K562 (cell line): ENCODE data around the gene AMPD1. TPM values are rescaled to one million over a fixed set of nuclear protein-coding genes. Genes with fewer than 3 reads are reported as not detected.

Source experiments
- ATAC-seq: fragments of 200-7000 bp; cut with Tn5 transposase; 3 replicates; pipeline ENCODE4 v1.9.1; 2020; ENCODE audit warnings: moderate library complexity
- BruUV-seq: library from RNA; stranded (reverse); fragments of 400-500 nt; replicated peaks from 2 replicates; lab custom pipeline; 2021; lab: Mats Ljungman, UMichigan
- CTCF ChIA-PET: fragments of 300-600 bp; formaldehyde crosslinking; extraction: SDS; loops from one replicate; lab custom pipeline; 2021; ENCODE audit warnings: low intra/inter-chr PET ratio; lab: Yijun Ruan, JAX
- POLR2A ChIA-PET: fragments of 300-600, 350-650 bp; sonication (Branson Sonifier 250); formaldehyde crosslinking; extraction: SDS; loops from one replicate; lab custom pipeline; 2021; ENCODE audit warnings: antibody characterized with exemption, inconsistent platforms; lab: Yijun Ruan, JAX
- DNase-seq, 4 experiments: peaks; one replicate each; pipeline versions ENCODE4 v3.0.0 to v3.0.0-alpha.2; 2011 to 2018; ENCODE audit warnings: low spot score in 3 of 4, mixed read lengths in 3 of 4; ENCODE audit errors: extremely low read depth in 1 of 4
- FAIRE-seq: peaks from 2 replicates; lab custom pipeline; 2011; peaks lifted over from hg19 to GRCh38; lab: Jason Lieb, UNC
- H2AFZ ChIP-seq: 2 replicates; pipeline ENCODE4 v1.6.0; 2011; ENCODE audit warnings: low read depth, low read length, control low read depth, inconsistent platforms
- H3K27ac ChIP-seq: fragments of 200-600 bp; 3 replicates; pipeline ENCODE4 v1.8.0; 2011; ENCODE audit warnings: low read depth, mild to moderate bottlenecking, control low read depth, inconsistent platforms, low read length, moderate library complexity, mixed read lengths; ENCODE audit errors: extremely low read depth
- H3K27me3 ChIP-seq, 2 experiments: fragments of 300-600 bp in 1 of 2; 2 replicates in 1 of 2; 3 replicates in 1 of 2; pipeline versions ENCODE4 v1.6.0 to v1.8.0; 2011; ENCODE audit warnings: inconsistent platforms in 2 of 2, low read length in 2 of 2, mild to moderate bottlenecking in 1 of 2, mixed read lengths in 1 of 2, moderate library complexity in 1 of 2; ENCODE audit not compliant: control insufficient read depth in 2 of 2, insufficient read depth in 2 of 2
- H3K36me3 ChIP-seq: fragments of 300-600 bp; 3 replicates; pipeline ENCODE4 v1.8.0; 2011; ENCODE audit warnings: mild to moderate bottlenecking, low read length, inconsistent platforms; ENCODE audit not compliant: control insufficient read depth, insufficient read depth
- H3K4me1 ChIP-seq, 2 experiments: fragments of 200-600 bp in 1 of 2; replicated peaks in 1 of 2; 2 replicates in 1 of 2; 3 replicates in 1 of 2; pipeline versions ENCODE4 v1.5.1 to v1.8.0; 2011; ENCODE audit warnings: inconsistent platforms in 2 of 2, low read length in 2 of 2, mild to moderate bottlenecking in 1 of 2, mixed read lengths in 1 of 2, moderate library complexity in 1 of 2; ENCODE audit not compliant: control insufficient read depth in 2 of 2, insufficient read depth in 2 of 2
- H3K4me2 ChIP-seq: 2 replicates; pipeline ENCODE4 v1.6.1; 2011; ENCODE audit warnings: low read length, control low read depth, inconsistent platforms, mixed read lengths; ENCODE audit not compliant: insufficient read depth
- H3K4me3 ChIP-seq: fragments of 200-600 bp; sonication (generic), shearing (Covaris generic); 2 replicates; pipeline ENCODE4 v1.5.1; 2016; ENCODE audit warnings: control low read depth, inconsistent platforms
- H3K79me2 ChIP-seq: fragments of 200-600 bp; 3 replicates; pipeline ENCODE4 v1.8.0; 2011; ENCODE audit warnings: low read length, inconsistent platforms; ENCODE audit not compliant: control insufficient read depth, insufficient read depth
- H3K9ac ChIP-seq, 2 experiments: 2 replicates each; pipeline versions ENCODE4 v1.6.0 to v1.6.1; 2011; ENCODE audit warnings: low read depth in 2 of 2, low read length in 2 of 2, control low read depth in 1 of 2, inconsistent platforms in 1 of 2, mild to moderate bottlenecking in 1 of 2, mixed read lengths in 1 of 2; ENCODE audit not compliant: insufficient read depth in 1 of 2
- H3K9me1 ChIP-seq: one replicate; pipeline ENCODE4 v1.6.0; 2011; ENCODE audit warnings: inconsistent platforms, mild to moderate bottlenecking, low read length, moderate library complexity; ENCODE audit not compliant: control insufficient read depth, insufficient read depth
- H3K9me3 ChIP-seq: replicated peaks from 2 replicates; pipeline ENCODE4 v1.5.1; 2011; ENCODE audit warnings: low read depth, low read length, inconsistent platforms; ENCODE audit not compliant: control insufficient read depth, insufficient read depth
- H4K20me1 ChIP-seq: replicated peaks from 2 replicates; pipeline ENCODE4 v1.6.1; 2011; ENCODE audit warnings: low read length, inconsistent platforms, mixed read lengths; ENCODE audit not compliant: control insufficient read depth, insufficient read depth
- CXXC5 ChIP-seq: fragments of 250-450 bp; sonication (Bioruptor Pico); IDR thresholded peaks from 2 replicates; pipeline ENCODE4 v1.8.0; 2022; ENCODE audit warnings: inconsistent platforms, mild to moderate bottlenecking, moderate library complexity
- GTF2E2 ChIP-seq: fragments of 200-800 bp; sonication (Bioruptor generic); IDR thresholded peaks from 2 replicates; pipeline ENCODE4 v1.6.1; 2016; ENCODE audit warnings: missing genetic modification characterization, missing compliant biosample characterization
- HSF4 ChIP-seq: fragments of 250-450 bp; sonication (Bioruptor Pico); IDR thresholded peaks from 2 replicates; pipeline ENCODE4 v2.1.2; 2022; ENCODE audit warnings: mild to moderate bottlenecking, moderate library complexity, borderline replicate concordance
- PHF20 ChIP-seq: fragments of 450-650 bp; IDR thresholded peaks from 2 replicates; pipeline ENCODE4 v1.6.1; 2018; ENCODE audit not compliant: partially characterized antibody
- POLR2AphosphoS5 ChIP-seq: IDR thresholded peaks from 2 replicates; pipeline ENCODE4 v1.6.1; 2011; ENCODE audit warnings: mild to moderate bottlenecking, low read depth, low read length, moderate library complexity; ENCODE audit not compliant: control insufficient read depth, insufficient read depth
- PRPF4 ChIP-seq: fragments of 200-400 bp; formaldehyde crosslinking; IDR thresholded peaks from one replicate; pipeline ENCODE4 v1.6.1; 2017; ENCODE audit warnings: low read length, low read depth, mild to moderate bottlenecking; ENCODE audit not compliant: insufficient read depth, poor library complexity, severe bottlenecking
- RB1 ChIP-seq: fragments of 450-650 bp; IDR thresholded peaks from 2 replicates; pipeline ENCODE4 v1.6.1; 2017; ENCODE audit warnings: low read depth, mild to moderate bottlenecking
- THRAP3 ChIP-seq: fragments of 450-650 bp; IDR thresholded peaks from 2 replicates; pipeline ENCODE4 v1.6.1; 2016; ENCODE audit warnings: mild to moderate bottlenecking, inconsistent platforms, borderline replicate concordance
- ZNF324 ChIP-seq: fragments of 250-450 bp; sonication (Bioruptor Pico); IDR thresholded peaks from 2 replicates; pipeline ENCODE4 v1.4.0; 2020; ENCODE audit warnings: mild to moderate bottlenecking
- WGBS: fragments of 100-300 bp; shearing (Covaris generic); methylation state at CpG from one replicate; pipeline ENCODE4 v1.1.6; 2016; ENCODE audit warnings: low coverage, mixed read lengths; ENCODE audit not compliant: insufficient coverage; ENCODE audit errors: missing lambda C conversion rate; 5-methylcytosine and 5-hydroxymethylcytosine counted together
- in situ Hi-C: fragments of 300-500 bp; cut with MboI; formaldehyde crosslinking; loops from 4 replicates; pipeline ENCODE4 v1.15.0; 2018; ENCODE audit warnings: inconsistent platforms, mixed read lengths
- intact Hi-C: fragments of 100-400 bp; cut with micrococcal nuclease; formaldehyde crosslinking; loops from 2 replicates; pipeline ENCODE4 v1.14.2; 2022
- polyA plus RNA-seq, 8 experiments: library from polyadenylated mRNA; depleted of rRNA in 4 of 8; stranded (reverse) in 5 of 8; unstranded in 3 of 8; fragments of >200 nt; fragmentation: Nextera tagmentation in 2 of 8; fragmentation: Illumina TruSeq in 1 of 8; extraction: Ambion mirVana in 2 of 8; extraction: Trizol in 1 of 8; gene quantifications; 2 replicates each; pipeline versions ENCODE4 v1.2.1 to v1.2.3, GENCODE V29; 2011 to 2014; ENCODE audit warnings: inconsistent platforms in 1 of 8, missing spikeins in 1 of 8
- total RNA-seq, 7 experiments: library from RNA; depleted of rRNA in 6 of 7; stranded (reverse); fragments of >200 nt in 6 of 7; fragmentation: Illumina TruSeq in 2 of 7; extraction: Trizol in 2 of 7; gene quantifications; 2 replicates each; pipeline versions ENCODE4 v1.2.1 to v1.2.3, GENCODE V29; 2011 to 2021; ENCODE audit warnings: low replicate concordance in 1 of 7
- TF ChIP-seq, protein P1 (sequence below): fragments of 250-450 bp; sonication (Bioruptor Pico); IDR thresholded peaks from 2 replicates; pipeline ENCODE4 v1.8.0; 2022; ENCODE audit warnings: inconsistent platforms, mild to moderate bottlenecking, moderate library complexity, borderline replicate concordance
- TF ChIP-seq, protein P2 (sequence below): fragments of 450-650 bp; formaldehyde crosslinking; conservative IDR thresholded peaks from 2 replicates; pipeline ENCODE4 v1.4.0; 2022; ENCODE audit warnings: mild to moderate bottlenecking, missing genetic modification characterization
- TF ChIP-seq, protein P3 (sequence below): fragments of 450-650 bp; conservative IDR thresholded peaks from 2 replicates; pipeline ENCODE4 v1.6.1; 2016; ENCODE audit warnings: missing genetic modification characterization, low read depth, mild to moderate bottlenecking, missing compliant biosample characterization, moderate library complexity
- TF ChIP-seq, protein P4 (sequence below): IDR thresholded peaks from 2 replicates; pipeline ENCODE4 v1.6.1; 2012; ENCODE audit warnings: low read depth, low read length, improper control_type of control experiment, borderline replicate concordance
- TF ChIP-seq, protein P5 (sequence below): fragments of 450-650 bp; IDR thresholded peaks from 2 replicates; pipeline ENCODE4 v1.7.0; 2016; ENCODE audit warnings: borderline replicate concordance

The AMPD1 gene
- total and polyA plus RNA-seq, 9 of the 15 experiments (the other 6 are each of a cell fraction or from before 2014, with no cell fraction given) = 0.04 to 0.17 TPM; not detected in 7

DNA sequence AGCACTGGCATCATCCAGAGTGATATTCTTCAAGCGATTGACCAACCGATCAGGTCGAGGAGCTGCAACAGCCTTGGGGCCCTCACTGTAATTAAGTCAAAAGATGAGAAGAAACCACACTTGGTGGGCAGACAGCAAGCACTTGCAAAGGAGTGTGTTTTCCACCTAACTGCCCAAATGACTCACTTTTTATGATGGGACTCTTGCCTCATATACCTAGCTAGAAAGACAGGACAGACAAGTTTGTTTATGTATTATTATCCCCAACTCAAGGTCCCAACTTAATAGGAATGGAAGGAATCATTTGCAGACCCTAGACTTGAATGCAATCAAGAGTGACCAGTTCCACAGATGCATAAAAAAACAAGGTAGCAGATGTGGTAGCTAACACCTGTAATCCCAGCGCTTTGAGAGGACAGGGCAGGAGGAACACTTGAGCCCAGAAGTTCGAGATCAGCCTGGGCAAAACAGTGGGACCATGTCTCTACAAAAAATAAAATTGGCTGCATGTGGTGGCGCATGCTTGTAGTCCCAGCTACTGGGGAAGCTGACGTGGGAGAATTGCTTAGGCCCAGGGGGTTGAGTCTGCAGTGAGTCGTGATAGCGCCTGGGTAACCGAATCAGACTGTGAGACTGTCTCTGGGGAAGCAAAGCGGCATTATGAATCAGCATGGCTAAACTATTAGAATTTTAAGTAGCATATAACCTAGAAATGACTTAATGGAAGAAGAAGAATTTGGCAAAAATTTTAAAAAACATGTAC lies 23.5 kb upstream of the AMPD1 start:
- no peak for FAIRE-seq
- H3K36me3 ChIP-seq = peaks cover 87% of the 10 kb centered on the region
- H3K27me3 ChIP-seq = no peaks in the 10 kb centered on the region
- in situ Hi-C loops (no loop called here), intact Hi-C loops (no loop called here)
- no peak overlapping the region for H3K9ac ChIP-seq
- H3K79me2 ChIP-seq = peaks cover 26% of the 10 kb centered on the region
- ChIA-PET CTCF (no interaction called here), POLR2A (no interaction called here)
- no peak overlapping the region for H3K4me3 ChIP-seq
- H3K27ac ChIP-seq = no peak overlapping the region
- BruUV-seq = no TSS peak
- no peak overlapping the region for H2AFZ ChIP-seq
- H3K4me2 ChIP-seq = no peak overlapping the region
- H3K9me1 ChIP-seq = no peaks in the 10 kb centered on the region
- H3K4me1 ChIP-seq = peaks cover 0 to 9% of the 10 kb centered on the region in 2 experiments; a peak in 2 of 5 replicates
- H3K9me3 ChIP-seq = no peaks in the 10 kb centered on the region
- DNase-seq = no peak
- 95% methylated on average over 11 of the region's 11 CpGs for WGBS
- ATAC-seq = no peak
- no peaks in the 10 kb centered on the region for H4K20me1 ChIP-seq
- TF ChIP-seq, protein P1, sequence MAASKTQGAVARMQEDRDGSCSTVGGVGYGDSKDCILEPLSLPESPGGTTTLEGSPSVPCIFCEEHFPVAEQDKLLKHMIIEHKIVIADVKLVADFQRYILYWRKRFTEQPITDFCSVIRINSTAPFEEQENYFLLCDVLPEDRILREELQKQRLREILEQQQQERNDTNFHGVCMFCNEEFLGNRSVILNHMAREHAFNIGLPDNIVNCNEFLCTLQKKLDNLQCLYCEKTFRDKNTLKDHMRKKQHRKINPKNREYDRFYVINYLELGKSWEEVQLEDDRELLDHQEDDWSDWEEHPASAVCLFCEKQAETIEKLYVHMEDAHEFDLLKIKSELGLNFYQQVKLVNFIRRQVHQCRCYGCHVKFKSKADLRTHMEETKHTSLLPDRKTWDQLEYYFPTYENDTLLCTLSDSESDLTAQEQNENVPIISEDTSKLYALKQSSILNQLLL (CRISPR knock-in tag) = no peak
- TF ChIP-seq THRAP3 = no peak
- no peak for TF ChIP-seq HSF4 (CRISPR knock-in tag)
- TF ChIP-seq PHF20 = no peak
- no peak for TF ChIP-seq ZNF324 (CRISPR knock-in tag)
- TF ChIP-seq GTF2E2 (tag) = no peak
- no peak for TF ChIP-seq CXXC5 (CRISPR knock-in tag)
- TF ChIP-seq, protein P2, sequence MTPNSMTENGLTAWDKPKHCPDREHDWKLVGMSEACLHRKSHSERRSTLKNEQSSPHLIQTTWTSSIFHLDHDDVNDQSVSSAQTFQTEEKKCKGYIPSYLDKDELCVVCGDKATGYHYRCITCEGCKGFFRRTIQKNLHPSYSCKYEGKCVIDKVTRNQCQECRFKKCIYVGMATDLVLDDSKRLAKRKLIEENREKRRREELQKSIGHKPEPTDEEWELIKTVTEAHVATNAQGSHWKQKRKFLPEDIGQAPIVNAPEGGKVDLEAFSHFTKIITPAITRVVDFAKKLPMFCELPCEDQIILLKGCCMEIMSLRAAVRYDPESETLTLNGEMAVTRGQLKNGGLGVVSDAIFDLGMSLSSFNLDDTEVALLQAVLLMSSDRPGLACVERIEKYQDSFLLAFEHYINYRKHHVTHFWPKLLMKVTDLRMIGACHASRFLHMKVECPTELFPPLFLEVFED = no peak
- TF ChIP-seq PRPF4 = no peak
- TF ChIP-seq RB1 = no peak
- TF ChIP-seq, protein P3, sequence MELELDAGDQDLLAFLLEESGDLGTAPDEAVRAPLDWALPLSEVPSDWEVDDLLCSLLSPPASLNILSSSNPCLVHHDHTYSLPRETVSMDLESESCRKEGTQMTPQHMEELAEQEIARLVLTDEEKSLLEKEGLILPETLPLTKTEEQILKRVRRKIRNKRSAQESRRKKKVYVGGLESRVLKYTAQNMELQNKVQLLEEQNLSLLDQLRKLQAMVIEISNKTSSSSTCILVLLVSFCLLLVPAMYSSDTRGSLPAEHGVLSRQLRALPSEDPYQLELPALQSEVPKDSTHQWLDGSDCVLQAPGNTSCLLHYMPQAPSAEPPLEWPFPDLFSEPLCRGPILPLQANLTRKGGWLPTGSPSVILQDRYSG (tag) = no peak
- TF ChIP-seq POLR2AphosphoS5 = no peak
- TF ChIP-seq, protein P4, sequence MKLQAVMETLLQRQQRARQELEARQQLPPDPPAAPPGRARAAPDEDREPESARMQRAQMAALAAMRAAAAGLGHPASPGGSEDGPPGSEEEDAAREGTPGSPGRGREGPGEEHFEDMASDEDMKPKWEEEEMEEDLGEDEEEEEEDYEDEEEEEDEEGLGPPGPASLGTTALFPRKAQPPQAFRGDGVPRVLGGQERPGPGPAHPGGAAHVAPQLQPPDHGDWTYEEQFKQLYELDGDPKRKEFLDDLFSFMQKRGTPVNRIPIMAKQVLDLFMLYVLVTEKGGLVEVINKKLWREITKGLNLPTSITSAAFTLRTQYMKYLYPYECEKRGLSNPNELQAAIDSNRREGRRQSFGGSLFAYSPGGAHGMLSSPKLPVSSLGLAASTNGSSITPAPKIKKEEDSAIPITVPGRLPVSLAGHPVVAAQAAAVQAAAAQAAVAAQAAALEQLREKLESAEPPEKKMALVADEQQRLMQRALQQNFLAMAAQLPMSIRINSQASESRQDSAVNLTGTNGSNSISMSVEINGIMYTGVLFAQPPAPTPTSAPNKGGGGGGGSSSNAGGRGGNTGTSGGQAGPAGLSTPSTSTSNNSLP = no peak
- TF ChIP-seq, protein P5, sequence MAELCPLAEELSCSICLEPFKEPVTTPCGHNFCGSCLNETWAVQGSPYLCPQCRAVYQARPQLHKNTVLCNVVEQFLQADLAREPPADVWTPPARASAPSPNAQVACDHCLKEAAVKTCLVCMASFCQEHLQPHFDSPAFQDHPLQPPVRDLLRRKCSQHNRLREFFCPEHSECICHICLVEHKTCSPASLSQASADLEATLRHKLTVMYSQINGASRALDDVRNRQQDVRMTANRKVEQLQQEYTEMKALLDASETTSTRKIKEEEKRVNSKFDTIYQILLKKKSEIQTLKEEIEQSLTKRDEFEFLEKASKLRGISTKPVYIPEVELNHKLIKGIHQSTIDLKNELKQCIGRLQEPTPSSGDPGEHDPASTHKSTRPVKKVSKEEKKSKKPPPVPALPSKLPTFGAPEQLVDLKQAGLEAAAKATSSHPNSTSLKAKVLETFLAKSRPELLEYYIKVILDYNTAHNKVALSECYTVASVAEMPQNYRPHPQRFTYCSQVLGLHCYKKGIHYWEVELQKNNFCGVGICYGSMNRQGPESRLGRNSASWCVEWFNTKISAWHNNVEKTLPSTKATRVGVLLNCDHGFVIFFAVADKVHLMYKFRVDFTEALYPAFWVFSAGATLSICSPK = no peak
